ENCODE data around the gene ATP8A2.

Gene ATP8A2

GRCh38 chr13:25682276-25682675, 310.5 kb downstream of the ATP8A2 start:
- H3K27ac ChIP-seq (ENCODE audit: low read length, poor library complexity, severe bottlenecking) = no peak overlapping the region
- no peak overlapping the region for H3K23ac ChIP-seq (ENCODE audit: low read length in 2 of 2)
- no peak overlapping the region for H2BK120ac ChIP-seq (ENCODE audit: low read depth, low read length)
- 90% methylated on average over 9 of the region's 9 CpGs for WGBS
- H4K91ac ChIP-seq (ENCODE audit: low read length) = no peak overlapping the region
- no peak overlapping the region for H2AK5ac ChIP-seq (ENCODE audit: low read length, severe bottlenecking)
- no peaks in the 10 kb centered on the region for H3K9me3 ChIP-seq (ENCODE audit: control insufficient read depth, low read length)
- H2BK15ac ChIP-seq (ENCODE audit: low read depth, poor library complexity, severe bottlenecking) = no peak overlapping the region
- no peak overlapping the region for H4K8ac ChIP-seq (ENCODE audit: low read length)
- no peaks in the 10 kb centered on the region for H3K36me3 ChIP-seq (ENCODE audit: control insufficient read depth in 1 of 2, insufficient read depth in 2 of 2, low read depth in 1 of 2, low read length in 2 of 2)
- H3K4me1 ChIP-seq (ENCODE audit: control insufficient read depth, insufficient read depth, low read depth, low read length) = peaks cover 5% of the 10 kb centered on the region
- no peak overlapping the region for H3K4ac ChIP-seq (ENCODE audit: low read depth in 1 of 2, low read length in 2 of 2)
- no peak overlapping the region for H2BK12ac ChIP-seq (ENCODE audit: low read length in 2 of 2)
- no peak overlapping the region for H2BK5ac ChIP-seq (ENCODE audit: low read depth, low read length, poor library complexity, severe bottlenecking)
- H2AFZ ChIP-seq (ENCODE audit: low read depth, low read length) = no peak overlapping the region
- H3K27me3 ChIP-seq (ENCODE audit: control insufficient read depth in 1 of 2, insufficient read depth in 1 of 2, low read length in 2 of 2) = no peaks in the 10 kb centered on the region
- H3K14ac ChIP-seq (ENCODE audit: low read length in 2 of 2) = no peak overlapping the region
- no peak overlapping the region for H3K4me2 ChIP-seq (ENCODE audit: low read length, poor library complexity, severe bottlenecking)
- no peak overlapping the region for H3K4me3 ChIP-seq (ENCODE audit: insufficient read depth in 1 of 2, low read depth in 1 of 2, low read length in 2 of 2)
- no peaks in the 10 kb centered on the region for H3K79me1 ChIP-seq (replicated peaks; ENCODE audit: low read length, poor library complexity, severe bottlenecking)
- H3K9ac ChIP-seq (ENCODE audit: low read length) = no peak overlapping the region
- DNase-seq = no peak
- no peak overlapping the region for H3K18ac ChIP-seq (ENCODE audit: low read depth in 1 of 2, low read length in 2 of 2)

- Histone ChIP-seq H2AFZ (ENCODE audit: low read depth, low read length) (no peak overlapping the region), H3K36me3 (ENCODE audit: control insufficient read depth in 1 of 2, insufficient read depth in 2 of 2, low read depth in 1 of 2, low read length in 2 of 2) (no peaks in the 10 kb centered on the region), H3K4ac (ENCODE audit: low read depth in 1 of 2, low read length in 2 of 2) (no peak overlapping the region), H3K9ac (ENCODE audit: low read length) (no peak overlapping the region), H3K4me1 (ENCODE audit: control insufficient read depth, insufficient read depth, low read depth, low read length) (peaks cover 4% of the 10 kb centered on the region), H3K9me3 (ENCODE audit: control insufficient read depth, low read length) (no peaks in the 10 kb centered on the region), H3K79me1 (replicated peaks; ENCODE audit: low read length, poor library complexity, severe bottlenecking) (no peaks in the 10 kb centered on the region), H2BK15ac (ENCODE audit: low read depth, poor library complexity, severe bottlenecking) (no peak overlapping the region), H3K23ac (ENCODE audit: low read length in 2 of 2) (no peak overlapping the region), H2AK5ac (ENCODE audit: low read length, severe bottlenecking) (no peak overlapping the region), H2BK12ac (ENCODE audit: low read length in 2 of 2) (no peak overlapping the region), H4K91ac (ENCODE audit: low read length) (no peak overlapping the region), H2BK120ac (ENCODE audit: low read depth, low read length) (no peak overlapping the region), H3K27ac (ENCODE audit: low read length, poor library complexity, severe bottlenecking) (no peak overlapping the region), H3K18ac (ENCODE audit: low read depth in 1 of 2, low read length in 2 of 2) (no peak overlapping the region), H3K4me3 (ENCODE audit: insufficient read depth in 1 of 2, low read depth in 1 of 2, low read length in 2 of 2) (no peak overlapping the region), H3K27me3 (ENCODE audit: control insufficient read depth in 1 of 2, insufficient read depth in 1 of 2, low read length in 2 of 2) (no peaks in the 10 kb centered on the region), H4K8ac (ENCODE audit: low read length) (no peak overlapping the region), H3K4me2 (ENCODE audit: low read length, poor library complexity, severe bottlenecking) (no peak overlapping the region), H3K14ac (ENCODE audit: low read length in 2 of 2) (no peak overlapping the region), H2BK5ac (ENCODE audit: low read depth, low read length, poor library complexity, severe bottlenecking) (no peak overlapping the region)
- WGBS = 83% methylated on average over 4 of the region's 4 CpGs
- DNase-seq = no peak
Measured at GRCh38 chr13:25683056-25683455, 311.3 kb downstream of the ATP8A2 start.

GRCh38 chr13:25683662-25684370, 312.0 kb downstream of the ATP8A2 start:
- WGBS = 94% methylated on average over 5 of the region's 6 CpGs
- Histone ChIP-seq H3K4me2 (ENCODE audit: low read length, poor library complexity, severe bottlenecking) (no peak overlapping the region), H3K4ac (ENCODE audit: low read depth in 1 of 2, low read length in 2 of 2) (no peak overlapping the region), H3K4me3 (ENCODE audit: insufficient read depth in 1 of 2, low read depth in 1 of 2, low read length in 2 of 2) (no peak overlapping the region), H3K9ac (ENCODE audit: low read length) (no peak overlapping the region), H2BK15ac (ENCODE audit: low read depth, poor library complexity, severe bottlenecking) (no peak overlapping the region), H3K36me3 (ENCODE audit: control insufficient read depth in 1 of 2, insufficient read depth in 2 of 2, low read depth in 1 of 2, low read length in 2 of 2) (no peaks in the 10 kb centered on the region), H3K79me1 (replicated peaks; ENCODE audit: low read length, poor library complexity, severe bottlenecking) (no peaks in the 10 kb centered on the region), H4K91ac (ENCODE audit: low read length) (no peak overlapping the region), H3K14ac (ENCODE audit: low read length in 2 of 2) (no peak overlapping the region), H2AFZ (ENCODE audit: low read depth, low read length) (no peak overlapping the region), H2BK120ac (ENCODE audit: low read depth, low read length) (no peak overlapping the region), H3K23ac (ENCODE audit: low read length in 2 of 2) (no peak overlapping the region), H2BK12ac (ENCODE audit: low read length in 2 of 2) (no peak overlapping the region), H3K9me3 (ENCODE audit: control insufficient read depth, low read length) (no peaks in the 10 kb centered on the region), H3K27me3 (ENCODE audit: control insufficient read depth in 1 of 2, insufficient read depth in 1 of 2, low read length in 2 of 2) (no peaks in the 10 kb centered on the region), H3K18ac (ENCODE audit: low read depth in 1 of 2, low read length in 2 of 2) (no peak overlapping the region), H2AK5ac (ENCODE audit: low read length, severe bottlenecking) (no peak overlapping the region), H3K27ac (ENCODE audit: low read length, poor library complexity, severe bottlenecking) (no peak overlapping the region), H3K4me1 (ENCODE audit: control insufficient read depth, insufficient read depth, low read depth, low read length) (no peaks in the 10 kb centered on the region), H2BK5ac (ENCODE audit: low read depth, low read length, poor library complexity, severe bottlenecking) (no peak overlapping the region), H4K8ac (ENCODE audit: low read length) (no peak overlapping the region)
- DNase-seq = no peak

- Histone ChIP-seq H3K9ac (ENCODE audit: low read length) (no peak overlapping the region), H2BK120ac (ENCODE audit: low read depth, low read length) (no peak overlapping the region), H4K8ac (ENCODE audit: low read length) (no peak overlapping the region), H2AK5ac (ENCODE audit: low read length, severe bottlenecking) (no peak overlapping the region), H4K91ac (ENCODE audit: low read length) (no peak overlapping the region), H3K14ac (ENCODE audit: low read length in 2 of 2) (no peak overlapping the region), H3K23ac (ENCODE audit: low read length in 2 of 2) (no peak overlapping the region), H3K4ac (ENCODE audit: low read depth in 1 of 2, low read length in 2 of 2) (no peak overlapping the region), H3K4me3 (ENCODE audit: insufficient read depth in 1 of 2, low read depth in 1 of 2, low read length in 2 of 2) (no peak overlapping the region), H3K4me2 (ENCODE audit: low read length, poor library complexity, severe bottlenecking) (no peak overlapping the region), H3K27me3 (ENCODE audit: control insufficient read depth in 1 of 2, insufficient read depth in 1 of 2, low read length in 2 of 2) (no peaks in the 10 kb centered on the region), H3K9me3 (ENCODE audit: control insufficient read depth, low read length) (no peaks in the 10 kb centered on the region), H2BK15ac (ENCODE audit: low read depth, poor library complexity, severe bottlenecking) (no peak overlapping the region), H3K4me1 (ENCODE audit: control insufficient read depth, insufficient read depth, low read depth, low read length) (no peaks in the 10 kb centered on the region), H3K36me3 (ENCODE audit: control insufficient read depth in 1 of 2, insufficient read depth in 2 of 2, low read depth in 1 of 2, low read length in 2 of 2) (no peaks in the 10 kb centered on the region), H3K79me1 (replicated peaks; ENCODE audit: low read length, poor library complexity, severe bottlenecking) (no peaks in the 10 kb centered on the region), H3K18ac (ENCODE audit: low read depth in 1 of 2, low read length in 2 of 2) (no peak overlapping the region), H2AFZ (ENCODE audit: low read depth, low read length) (no peak overlapping the region), H2BK12ac (ENCODE audit: low read length in 2 of 2) (no peak overlapping the region), H3K27ac (ENCODE audit: low read length, poor library complexity, severe bottlenecking) (no peak overlapping the region), H2BK5ac (ENCODE audit: low read depth, low read length, poor library complexity, severe bottlenecking) (no peak overlapping the region)
- DNase-seq = no peak
- 64% methylated on average over 2 of the region's 4 CpGs for WGBS
Measured at GRCh38 chr13:25684491-25684890, 312.7 kb downstream of the ATP8A2 start.
